CD4-positive, CD25-positive, alpha-beta regulatory T cell (primary cell): ENCODE data around the gene CALN1. TPM values are rescaled to one million over a fixed set of nuclear protein-coding genes. Genes with fewer than 3 reads are reported as not detected.

Experiments
- ATAC-seq, 2 donors: fragments of 150-1000 bp; cut with Tn5 transposase; one replicate each; pipeline ENCODE4 v1.10.0; 2021; ENCODE audit warnings: low read depth in 2 of 2, moderate number of reproducible peaks in 2 of 2, moderate library complexity in 1 of 2
- DNase-seq, 3 donors: peaks; one replicate each; pipeline versions ENCODE4 v3.0.0 to v3.0.0-alpha.2; 2012 to 2022; ENCODE audit warnings: mixed read lengths in 1 of 3
- H3K27ac ChIP-seq: one replicate; pipeline ENCODE4 v1.7.0; 2013; ENCODE audit warnings: mild to moderate bottlenecking, low read length; ENCODE audit not compliant: insufficient read depth, poor library complexity, severe bottlenecking
- H3K27me3 ChIP-seq: one replicate; pipeline ENCODE4 v1.7.0; 2013; ENCODE audit warnings: low read length; ENCODE audit not compliant: control insufficient read depth, insufficient read depth
- H3K36me3 ChIP-seq: one replicate; pipeline ENCODE4 v1.7.0; 2013; ENCODE audit warnings: mild to moderate bottlenecking, low read length, moderate library complexity; ENCODE audit not compliant: control insufficient read depth, insufficient read depth
- H3K4me1 ChIP-seq: 2 replicates; pipeline ENCODE4 v1.7.0; 2013; ENCODE audit warnings: mild to moderate bottlenecking, low read length; ENCODE audit not compliant: insufficient read depth, control insufficient read depth, poor library complexity, severe bottlenecking
- H3K4me3 ChIP-seq: one replicate; pipeline ENCODE4 v1.7.0; 2013; ENCODE audit warnings: low read depth, mild to moderate bottlenecking, low read length, moderate library complexity
- H3K9me3 ChIP-seq, 2 experiments: 1 replicate in 1 of 2; 2 replicates in 1 of 2; pipeline ENCODE4 v1.7.0; 2013; ENCODE audit warnings: low read length in 2 of 2, mild to moderate bottlenecking in 1 of 2, moderate library complexity in 1 of 2; ENCODE audit not compliant: control insufficient read depth in 2 of 2
- H3K27ac Mint-ChIP-seq, 3 donors: one replicate each; pipeline ENCODE4 v1.8.0; 2020 to 2022; ENCODE audit warnings: mild to moderate bottlenecking in 3 of 3, mixed read lengths in 3 of 3, moderate library complexity in 2 of 3
- H3K27me3 Mint-ChIP-seq: one replicate; pipeline ENCODE4 v1.8.0; 2022; ENCODE audit warnings: mild to moderate bottlenecking, mixed read lengths
- H3K36me3 Mint-ChIP-seq: one replicate; pipeline ENCODE4 v1.8.0; 2020; ENCODE audit warnings: mixed read lengths
- H3K4me1 Mint-ChIP-seq, 4 donors: one replicate each; pipeline ENCODE4 v1.8.0; 2020 to 2022; ENCODE audit warnings: mixed read lengths in 4 of 4, mild to moderate bottlenecking in 1 of 4
- H3K4me3 Mint-ChIP-seq, 4 donors: one replicate each; pipeline ENCODE4 v1.8.0; 2020 to 2022; ENCODE audit warnings: mild to moderate bottlenecking in 4 of 4, mixed read lengths in 4 of 4, moderate library complexity in 3 of 4
- H3K9me3 Mint-ChIP-seq, 7 donors: one replicate each; pipeline ENCODE4 v1.8.0; 2020 to 2022; ENCODE audit warnings: mixed read lengths in 7 of 7, mild to moderate bottlenecking in 3 of 7, moderate library complexity in 2 of 7
- polyA plus RNA-seq, 4 donors: library from polyadenylated mRNA; unstranded; fragments of 300-500 nt; fragmentation: Illumina TruSeq; gene quantifications; one replicate each; pipeline ENCODE4 v1.2.3, GENCODE V29; 2021
- total RNA-seq: library from RNA; stranded (reverse); gene quantifications from one replicate; pipeline ENCODE4 v1.2.3, GENCODE V29; 2022

CALN1 gene
- total and polyA plus RNA-seq, 5 donors from 2014 or later = 0.52 TPM; not detected in 4

- Mint-ChIP-seq H3K4me3 (no peak overlapping the region), H3K36me3 (no peaks in the 10 kb centered on the region), H3K9me3 (peaks cover 3 to 8% (median 5%) of the 10 kb centered on the region in 7 donors), H3K27ac (no peak overlapping the region), H3K4me1 (no peaks in the 10 kb centered on the region), H3K27me3 (no peaks in the 10 kb centered on the region)
- DNase-seq = no peak
- no peaks in the 10 kb centered on the region for H3K27me3 ChIP-seq
- peaks cover 0 to 2% of the 10 kb centered on the region in 2 experiments for H3K9me3 ChIP-seq
- no peaks in the 10 kb centered on the region for H3K36me3 ChIP-seq
- H3K4me3 ChIP-seq = no peak overlapping the region
- H3K27ac ChIP-seq = no peak overlapping the region
- H3K4me1 ChIP-seq = no peaks in the 10 kb centered on the region
- ATAC-seq = no peak
Observed at GRCh38 chr7:72265071-72265904, 146.8 kb downstream of the CALN1 start.

GRCh38 chr7:72260406-72260805 is 151.7 kb downstream of the CALN1 start:
- Mint-ChIP-seq H3K4me1 (no peaks in the 10 kb centered on the region), H3K27me3 (peaks cover 4% of the 10 kb centered on the region), H3K4me3 (no peak overlapping the region), H3K9me3 (peaks cover 0 to 6% (median 4%) of the 10 kb centered on the region in 7 donors), H3K27ac (no peak overlapping the region), H3K36me3 (no peaks in the 10 kb centered on the region)
- H3K4me3 ChIP-seq = no peak overlapping the region
- no peaks in the 10 kb centered on the region for H3K4me1 ChIP-seq
- no peak for ATAC-seq
- H3K9me3 ChIP-seq = no peaks in the 10 kb centered on the region
- H3K27me3 ChIP-seq = no peaks in the 10 kb centered on the region
- H3K36me3 ChIP-seq = no peaks in the 10 kb centered on the region
- no peak overlapping the region for H3K27ac ChIP-seq
- DNase-seq = no peak

- ATAC-seq (no peak), DNase-seq (no peak)
- H3K4me1 Mint-ChIP-seq = no peaks in the 10 kb centered on the region
- no peaks in the 10 kb centered on the region for H3K9me3 ChIP-seq
- H3K36me3 Mint-ChIP-seq = no peaks in the 10 kb centered on the region
- no peaks in the 10 kb centered on the region for H3K27me3 ChIP-seq
- no peak overlapping the region for H3K4me3 ChIP-seq
- no peaks in the 10 kb centered on the region for H3K4me1 ChIP-seq
- peaks cover 0 to 6% (median 2%) of the 10 kb centered on the region in 7 donors for H3K9me3 Mint-ChIP-seq
- no peak overlapping the region for H3K4me3 Mint-ChIP-seq
- H3K27ac Mint-ChIP-seq = no peak overlapping the region
- H3K27me3 Mint-ChIP-seq = peaks cover 4% of the 10 kb centered on the region
- H3K36me3 ChIP-seq = no peaks in the 10 kb centered on the region
- H3K27ac ChIP-seq = no peak overlapping the region
Observed at GRCh38 chr7:72258074-72258473, 154.1 kb downstream of the CALN1 start.

- no peaks in the 10 kb centered on the region for H3K36me3 ChIP-seq
- no peak overlapping the region for H3K4me3 ChIP-seq
- ATAC-seq = no peak
- Mint-ChIP-seq H3K4me3 (no peak overlapping the region), H3K27me3 (peaks cover 4% of the 10 kb centered on the region), H3K27ac (no peak overlapping the region), H3K9me3 (peaks cover 0 to 11% (median 7%) of the 10 kb centered on the region in 7 donors), H3K36me3 (no peaks in the 10 kb centered on the region), H3K4me1 (no peaks in the 10 kb centered on the region)
- no peaks in the 10 kb centered on the region for H3K9me3 ChIP-seq
- no peak for DNase-seq
- H3K4me1 ChIP-seq = no peaks in the 10 kb centered on the region
- H3K27me3 ChIP-seq = no peaks in the 10 kb centered on the region
- no peak overlapping the region for H3K27ac ChIP-seq
Observed at GRCh38 chr7:72254455-72254854, 157.7 kb downstream of the CALN1 start.

- no peaks in the 10 kb centered on the region for H3K27me3 Mint-ChIP-seq
- Histone ChIP-seq H3K36me3 (no peaks in the 10 kb centered on the region), H3K27me3 (no peaks in the 10 kb centered on the region), H3K4me1 (no peaks in the 10 kb centered on the region), H3K27ac (no peak overlapping the region), H3K9me3 (no peaks in the 10 kb centered on the region), H3K4me3 (no peak overlapping the region)
- no peak overlapping the region for H3K27ac Mint-ChIP-seq
- H3K36me3 Mint-ChIP-seq = no peaks in the 10 kb centered on the region
- peaks cover 0 to 17% (median 7%) of the 10 kb centered on the region in 7 donors for H3K9me3 Mint-ChIP-seq
- no peaks in the 10 kb centered on the region for H3K4me1 Mint-ChIP-seq
- ATAC-seq (no peak), DNase-seq (no peak)
- no peak overlapping the region for H3K4me3 Mint-ChIP-seq
Observed at GRCh38 chr7:72249106-72249505, 163.0 kb downstream of the CALN1 start.

GRCh38 chr7:72244826-72245398 is 167.2 kb downstream of the CALN1 start:
- Mint-ChIP-seq H3K36me3 (no peaks in the 10 kb centered on the region), H3K27me3 (no peaks in the 10 kb centered on the region)

GRCh38 chr7:72243329-72243728 is 168.8 kb downstream of the CALN1 start:
- no peaks in the 10 kb centered on the region for H3K9me3 ChIP-seq
- no peak for DNase-seq
- H3K4me3 ChIP-seq = no peak overlapping the region
- H3K4me3 Mint-ChIP-seq = no peak overlapping the region
- peaks cover 0 to 9% (median 5%) of the 10 kb centered on the region in 7 donors for H3K9me3 Mint-ChIP-seq
- no peaks in the 10 kb centered on the region for H3K36me3 ChIP-seq
- H3K27ac Mint-ChIP-seq = no peak overlapping the region
- no peak overlapping the region for H3K27ac ChIP-seq
- H3K36me3 Mint-ChIP-seq = no peaks in the 10 kb centered on the region
- no peaks in the 10 kb centered on the region for H3K27me3 ChIP-seq
- no peaks in the 10 kb centered on the region for H3K4me1 ChIP-seq
- no peak for ATAC-seq
- no peaks in the 10 kb centered on the region for H3K4me1 Mint-ChIP-seq
- H3K27me3 Mint-ChIP-seq = no peaks in the 10 kb centered on the region

More at GRCh38 chr7:72244826-72245398, 167.2 kb downstream of the CALN1 start:
- Mint-ChIP-seq H3K27ac (no peak overlapping the region), H3K4me3 (no peak overlapping the region), H3K4me1 (no peaks in the 10 kb centered on the region), H3K9me3 (peaks cover 0 to 12% (median 8%) of the 10 kb centered on the region in 7 donors)
- Histone ChIP-seq H3K27me3 (no peaks in the 10 kb centered on the region), H3K4me1 (no peaks in the 10 kb centered on the region), H3K4me3 (no peak overlapping the region), H3K36me3 (no peaks in the 10 kb centered on the region), H3K27ac (no peak overlapping the region), H3K9me3 (no peaks in the 10 kb centered on the region)
- ATAC-seq (no peak), DNase-seq (no peak)
